Pancreas (tissue), 10 donors: ENCODE data around the gene KRT35. TPM values are rescaled to one million over a fixed set of nuclear protein-coding genes. Genes with fewer than 3 reads are reported as not detected.

Experiments used
- ATAC-seq, 4 donors: fragments of 200-7000 bp; cut with Tn5 transposase; one replicate each; pipeline versions ENCODE4 v1.8.0 to v1.9.1; 2020; ENCODE audit warnings: mild to moderate bottlenecking in 4 of 4, moderate library complexity in 4 of 4
- DNase-seq, 6 donors: peaks; one replicate each; pipeline ENCODE4 v3.0.0-alpha.2; 2020
- FAIRE-seq: peaks from 2 replicates; lab custom pipeline; 2012; peaks lifted over from hg19 to GRCh38; lab: Jason Lieb, UNC
- H3K27ac ChIP-seq, 4 donors: fragments of 200-600 bp; sonication (generic); 1 replicate in 3 of 4; 2 replicates in 1 of 4; pipeline versions ENCODE4 v1.5.0 to v1.8.0; 2020
- H3K27me3 ChIP-seq, 4 donors: fragments of 200-600 bp; one replicate each; pipeline ENCODE4 v1.8.0; 2021
- H3K36me3 ChIP-seq, 3 donors: fragments of 200-600 bp; sonication (generic) in 1 of 3; one replicate each; pipeline versions ENCODE4 v1.5.0 to v1.8.0; 2020 to 2021
- H3K4me1 ChIP-seq, 3 donors: fragments of 200-600 bp; one replicate each; pipeline ENCODE4 v1.8.0; 2021
- H3K4me3 ChIP-seq, 4 donors: fragments of 200-600 bp; sonication (generic) in 2 of 4; one replicate each; pipeline versions ENCODE4 v1.5.0 to v1.8.0; 2020 to 2021
- H3K9me3 ChIP-seq, 4 donors: fragments of 200-600 bp; one replicate each; pipeline ENCODE4 v1.8.0; 2021
- WGBS, 2 donors: extraction: QIAGEN DNeasy Blood & Tissue Kit; methylation state at CpG; one replicate each; pipeline ENCODE4 v1.1.7; 2013; 5-methylcytosine and 5-hydroxymethylcytosine counted together
- intact Hi-C, 3 donors: fragments of 100-400 bp; cut with DNase I; formaldehyde crosslinking; loops; one replicate each; pipeline versions ENCODE4 v1.11.1 to v1.14.2; 2022
- polyA plus RNA-seq, 2 donors: library from polyadenylated mRNA; stranded (reverse); fragments of 200-250 nt; gene quantifications; one replicate each; pipeline ENCODE4 v1.2.3, GENCODE V29; 2013
- total RNA-seq, 6 donors: library from RNA; stranded (reverse); fragmentation: NEBNext Ultra II Directional in 4 of 6; extraction: Animal tissue kit (Norgen Biotek cat#: 25700) in 4 of 6; gene quantifications; one replicate each; pipeline versions ENCODE4 v1.2.1 to v1.2.4, GENCODE V29; 2021 to 2023
- TF ChIP-seq, protein P1 (sequence below), 4 donors: fragments of 200-600 bp; sonication (generic) in 3 of 4; IDR thresholded peaks; one replicate each; pipeline versions ENCODE4 v1.5.0 to v1.8.0; 2021; ENCODE audit warnings: antibody characterized with exemption in 4 of 4
- donor health status: healthy with polysubstance abuse.
- donor health status: DM: no; HTN: no; CAD: no; lungs with moderate emphysema.
- donor health status: DM: no; HTN: no; CAD: no.
- donor health status: control.
- donor health status: control.
- donor health status: Bipolar disorder and iron deficiency.
- donor health status: DM: yes; HTN: yes; CAD: no.
- donor health status: DM: no; HTN: no; CAD: no.
- donor health status: DM: no; HTN: no; CAD: no.
- donor health status: DM: yes; HTN: yes; CAD: no.

The KRT35 gene
- total and polyA plus RNA-seq, 8 donors: not detected

GRCh38 chr17:41453066-41453465, 27.9 kb downstream of the KRT35 start:
- 64 to 68% methylated on average over 3 of the region's 3 CpGs for WGBS, 2 donors
- Histone ChIP-seq H3K27ac (no peak overlapping the region), H3K27me3 (no peaks in the 10 kb centered on the region), H3K4me3 (no peak overlapping the region), H3K9me3 (no peaks in the 10 kb centered on the region), H3K36me3 (no peaks in the 10 kb centered on the region), H3K4me1 (no peaks in the 10 kb centered on the region)
- FAIRE-seq: no peak
- ATAC-seq: no peak
- intact Hi-C loops: no loop called here
- no peak for DNase-seq
- TF ChIP-seq, protein P1, sequence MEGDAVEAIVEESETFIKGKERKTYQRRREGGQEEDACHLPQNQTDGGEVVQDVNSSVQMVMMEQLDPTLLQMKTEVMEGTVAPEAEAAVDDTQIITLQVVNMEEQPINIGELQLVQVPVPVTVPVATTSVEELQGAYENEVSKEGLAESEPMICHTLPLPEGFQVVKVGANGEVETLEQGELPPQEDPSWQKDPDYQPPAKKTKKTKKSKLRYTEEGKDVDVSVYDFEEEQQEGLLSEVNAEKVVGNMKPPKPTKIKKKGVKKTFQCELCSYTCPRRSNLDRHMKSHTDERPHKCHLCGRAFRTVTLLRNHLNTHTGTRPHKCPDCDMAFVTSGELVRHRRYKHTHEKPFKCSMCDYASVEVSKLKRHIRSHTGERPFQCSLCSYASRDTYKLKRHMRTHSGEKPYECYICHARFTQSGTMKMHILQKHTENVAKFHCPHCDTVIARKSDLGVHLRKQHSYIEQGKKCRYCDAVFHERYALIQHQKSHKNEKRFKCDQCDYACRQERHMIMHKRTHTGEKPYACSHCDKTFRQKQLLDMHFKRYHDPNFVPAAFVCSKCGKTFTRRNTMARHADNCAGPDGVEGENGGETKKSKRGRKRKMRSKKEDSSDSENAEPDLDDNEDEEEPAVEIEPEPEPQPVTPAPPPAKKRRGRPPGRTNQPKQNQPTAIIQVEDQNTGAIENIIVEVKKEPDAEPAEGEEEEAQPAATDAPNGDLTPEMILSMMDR (IDR thresholded peaks at IDR 0.05): no peak

DNA sequence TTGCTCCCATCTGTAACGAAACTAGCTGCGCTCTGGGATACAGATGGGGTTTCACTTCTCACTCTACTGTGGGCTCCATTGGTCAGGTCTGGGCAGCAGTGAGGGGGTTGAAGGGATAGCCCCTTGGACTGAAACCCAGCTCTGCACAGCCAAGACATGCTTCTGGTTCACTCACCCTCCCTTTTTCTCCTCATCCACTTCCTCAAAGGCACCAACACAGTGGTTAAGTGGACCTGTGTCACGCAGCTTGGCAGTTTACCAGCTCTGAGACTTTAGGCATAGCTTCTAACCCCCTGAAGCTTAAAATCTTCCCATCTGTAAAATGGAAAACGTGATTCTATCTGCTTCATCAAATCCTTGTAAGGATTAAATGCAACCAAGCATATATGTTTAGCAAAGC, 28.7 kb downstream of the KRT35 start:
- TF ChIP-seq, protein P1 (IDR thresholded peaks at IDR 0.05): no peak
- no peaks in the 10 kb centered on the region for H3K27me3 ChIP-seq
- 47 to 66% methylated on average over 4 of the region's 4 CpGs for WGBS, 2 donors
- intact Hi-C loops: no loop called here
- no peaks in the 10 kb centered on the region for H3K9me3 ChIP-seq
- ATAC-seq (no peak), DNase-seq (no peak), FAIRE-seq (no peak)
- H3K27ac ChIP-seq: no peak overlapping the region
- no peak overlapping the region for H3K4me3 ChIP-seq
- no peaks in the 10 kb centered on the region for H3K36me3 ChIP-seq
- H3K4me1 ChIP-seq: no peaks in the 10 kb centered on the region

DNA sequence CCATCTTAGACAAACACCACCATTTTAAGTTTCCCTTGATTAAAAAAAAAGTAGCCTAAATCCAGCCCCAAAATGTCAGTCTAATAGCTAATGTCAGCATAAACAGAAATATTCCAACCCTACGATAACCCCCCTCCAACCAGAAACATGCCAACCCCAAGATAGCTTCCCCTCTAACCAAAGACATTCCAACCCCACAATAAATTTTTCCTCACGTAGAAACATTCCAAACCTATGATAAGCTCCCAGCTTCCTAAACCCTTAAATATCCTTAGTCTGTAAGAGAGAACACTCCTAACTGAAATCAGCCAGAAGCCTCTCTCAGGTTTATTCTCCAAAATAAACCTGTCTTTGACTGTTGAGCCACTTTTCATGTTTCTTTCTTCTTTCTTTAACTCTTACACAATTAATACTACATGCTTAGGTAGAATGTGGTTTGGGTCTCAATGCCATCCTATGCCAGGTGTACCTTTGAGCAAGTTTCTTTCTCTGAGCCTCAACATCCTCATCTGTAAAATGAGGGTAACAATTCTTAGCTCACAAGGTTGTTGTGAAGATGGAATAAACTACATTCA, 29.7 kb downstream of the KRT35 start:
- FAIRE-seq (no peak), DNase-seq (no peak), ATAC-seq (no peak)
- Histone ChIP-seq H3K4me1 (no peaks in the 10 kb centered on the region), H3K9me3 (no peaks in the 10 kb centered on the region), H3K4me3 (no peak overlapping the region), H3K27ac (no peak overlapping the region), H3K27me3 (no peaks in the 10 kb centered on the region), H3K36me3 (no peaks in the 10 kb centered on the region)
- TF ChIP-seq, protein P1 (IDR thresholded peaks at IDR 0.05): no peak
- WGBS, 2 donors: 59 to 66% methylated on average over 2 of the region's 2 CpGs
- intact Hi-C loops: no loop called here

DNA sequence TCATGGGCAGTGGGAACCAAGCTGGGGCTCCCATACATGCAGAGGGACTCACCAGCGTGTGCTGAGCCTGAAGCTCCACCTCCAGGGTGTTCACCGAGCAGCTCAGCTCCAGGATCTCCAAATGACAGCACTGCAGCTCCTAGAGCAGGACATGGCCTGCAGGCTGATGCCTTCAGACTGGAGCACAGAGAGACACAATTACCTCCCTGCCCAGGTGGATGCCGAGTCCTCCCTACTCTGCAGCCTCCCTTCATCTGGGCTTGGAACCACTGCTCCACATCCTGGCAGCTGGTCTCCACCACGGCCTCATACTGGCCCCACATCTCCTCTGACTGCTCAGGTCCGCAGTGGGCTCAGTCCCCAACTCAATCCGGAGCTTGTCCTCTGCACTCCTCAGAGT, 31.9 kb downstream of the KRT35 start:
- Histone ChIP-seq H3K4me1 (no peaks in the 10 kb centered on the region), H3K27ac (no peak overlapping the region), H3K9me3 (no peaks in the 10 kb centered on the region), H3K4me3 (no peak overlapping the region), H3K27me3 (no peaks in the 10 kb centered on the region), H3K36me3 (no peaks in the 10 kb centered on the region)
- intact Hi-C loops: no loop called here
- ATAC-seq: no peak
- 60 to 65% methylated on average over 6 of the region's 6 CpGs for WGBS, 2 donors
- TF ChIP-seq, protein P1 (IDR thresholded peaks at IDR 0.05): no peak
- DNase-seq: no peak
- no peak for FAIRE-seq

GRCh38 chr17:41448506-41448905, 32.4 kb downstream of the KRT35 start:
- no peak overlapping the region for H3K27ac ChIP-seq
- intact Hi-C loops: no loop called here
- ATAC-seq: no peak
- 31 to 48% methylated on average over 2 of the region's 2 CpGs for WGBS, 2 donors
- H3K9me3 ChIP-seq: no peaks in the 10 kb centered on the region
- no peaks in the 10 kb centered on the region for H3K4me1 ChIP-seq
- no peak for DNase-seq
- H3K4me3 ChIP-seq: no peak overlapping the region
- no peaks in the 10 kb centered on the region for H3K27me3 ChIP-seq
- H3K36me3 ChIP-seq: no peaks in the 10 kb centered on the region
- no peak for FAIRE-seq
- TF ChIP-seq, protein P1 (IDR thresholded peaks at IDR 0.05): no peak
